Liver (tissue), 9 donors: ENCODE measurements around the gene NDUFC2. TPM values are rescaled to one million over a fixed set of nuclear protein-coding genes. Genes with fewer than 3 reads are reported as not detected.
A peak's percentile ranks its signal among the peaks of the same experiment; 100 is the strongest.

Experiments
- DNase-seq: peaks from one replicate; pipeline ENCODE4 v3.0.0-alpha.2; 2017; ENCODE audit warnings: low spot score
- H3K27ac ChIP-seq, 2 donors: one replicate each; pipeline ENCODE4 v1.7.0; 2013; ENCODE audit warnings: inconsistent platforms in 2 of 2, low read length in 2 of 2, control low read depth in 1 of 2, low read depth in 1 of 2, mild to moderate bottlenecking in 1 of 2
- H3K27me3 ChIP-seq, 4 donors: one replicate each; pipeline versions ENCODE4 v1.6.1 to v1.7.0; 2013; ENCODE audit warnings: low read length in 3 of 4, inconsistent platforms in 1 of 4, mild to moderate bottlenecking in 1 of 4, moderate library complexity in 1 of 4; ENCODE audit not compliant: control insufficient read depth in 4 of 4, insufficient read depth in 4 of 4
- H3K36me3 ChIP-seq, 4 donors: one replicate each; pipeline versions ENCODE4 v1.6.1 to v1.7.0; 2013; ENCODE audit warnings: low read length in 3 of 4, mild to moderate bottlenecking in 3 of 4, low read depth in 1 of 4, moderate library complexity in 1 of 4; ENCODE audit not compliant: control insufficient read depth in 4 of 4, insufficient read depth in 3 of 4
- H3K4me1 ChIP-seq, 4 donors: one replicate each; pipeline versions ENCODE4 v1.6.1 to v1.7.0; 2013; ENCODE audit warnings: low read length in 3 of 4, mild to moderate bottlenecking in 3 of 4, moderate library complexity in 1 of 4; ENCODE audit not compliant: control insufficient read depth in 4 of 4, insufficient read depth in 4 of 4
- H3K4me3 ChIP-seq, 3 donors: one replicate each; pipeline versions ENCODE4 v1.6.1 to v1.7.0; 2013; ENCODE audit warnings: low read length in 3 of 3, control low read depth in 1 of 3, low read depth in 1 of 3, mild to moderate bottlenecking in 1 of 3
- H3K9ac ChIP-seq, 2 donors: one replicate each; pipeline ENCODE4 v1.7.0; 2013; ENCODE audit warnings: low read length in 2 of 2, mild to moderate bottlenecking in 2 of 2, moderate library complexity in 2 of 2, control low read depth in 1 of 2, low read depth in 1 of 2
- H3K9me3 ChIP-seq, 4 donors: one replicate each; pipeline versions ENCODE4 v1.6.1 to v1.7.0; 2013; ENCODE audit warnings: low read length in 3 of 4; ENCODE audit not compliant: control insufficient read depth in 4 of 4
- CTCF ChIP-seq: fragments of 150-350 bp; IDR thresholded peaks from 2 replicates; pipeline ENCODE4 v1.5.1; 2017; ENCODE audit warnings: improper control_type of control experiment, low read depth, low read length; ENCODE audit not compliant: missing input control
- EGR1 ChIP-seq, 2 donors: IDR thresholded peaks; 2 replicates each; pipeline ENCODE4 v1.6.1; 2016 to 2018; ENCODE audit warnings: antibody characterized with exemption in 2 of 2, low read depth in 2 of 2
- FOXA1 ChIP-seq: IDR thresholded peaks from 2 replicates; pipeline ENCODE4 v1.6.1; 2016; ENCODE audit warnings: antibody characterized with exemption
- FOXA2 ChIP-seq: IDR thresholded peaks from 2 replicates; pipeline ENCODE4 v1.6.1; 2016; ENCODE audit warnings: antibody characterized with exemption
- GABPA ChIP-seq, 2 donors: IDR thresholded peaks in 1 of 2; conservative IDR thresholded peaks in 1 of 2; 2 replicates each; pipeline ENCODE4 v1.6.1; 2016; ENCODE audit warnings: antibody characterized with exemption in 2 of 2, mild to moderate bottlenecking in 1 of 2, moderate library complexity in 1 of 2
- HNF4A ChIP-seq, 2 donors: conservative IDR thresholded peaks; 2 replicates each; pipeline ENCODE4 v1.6.1; 2016; ENCODE audit warnings: antibody characterized with exemption in 2 of 2, mild to moderate bottlenecking in 2 of 2
- HNF4G ChIP-seq: IDR thresholded peaks from 2 replicates; pipeline ENCODE4 v1.6.1; 2016; ENCODE audit warnings: antibody characterized with exemption
- JUND ChIP-seq, 2 donors: IDR thresholded peaks; 2 replicates each; pipeline ENCODE4 v1.6.1; 2016; ENCODE audit warnings: antibody characterized with exemption in 2 of 2
- NR2F2 ChIP-seq: IDR thresholded peaks from 2 replicates; pipeline ENCODE4 v1.6.1; 2016; ENCODE audit warnings: antibody characterized with exemption
- RAD21 ChIP-seq, 2 donors: IDR thresholded peaks; 2 replicates each; pipeline ENCODE4 v1.6.1; 2016; ENCODE audit warnings: antibody characterized with exemption in 2 of 2, mild to moderate bottlenecking in 2 of 2
- RXRA ChIP-seq, 2 donors: IDR thresholded peaks; 2 replicates each; pipeline ENCODE4 v1.6.1; 2017 to 2018; ENCODE audit warnings: antibody characterized with exemption in 2 of 2, mild to moderate bottlenecking in 1 of 2
- SP1 ChIP-seq: IDR thresholded peaks from 2 replicates; pipeline ENCODE4 v1.6.1; 2018; ENCODE audit warnings: antibody characterized with exemption, mild to moderate bottlenecking
- TAF1 ChIP-seq: conservative IDR thresholded peaks from 2 replicates; pipeline ENCODE4 v1.6.1; 2016; ENCODE audit warnings: antibody characterized with exemption, mild to moderate bottlenecking
- ZBTB33 ChIP-seq: IDR thresholded peaks from 2 replicates; pipeline ENCODE4 v1.6.1; 2016; ENCODE audit warnings: antibody characterized with exemption
- WGBS: extraction: QIAGEN DNeasy Blood & Tissue Kit; methylation state at CpG from one replicate; pipeline ENCODE4 v1.1.7; 2013; 5-methylcytosine and 5-hydroxymethylcytosine counted together
- polyA plus RNA-seq, 2 donors: library from polyadenylated mRNA; stranded (reverse) in 1 of 2; unstranded in 1 of 2; fragments of 200-250 nt in 1 of 2; fragments of >200 nt in 1 of 2; fragmentation: Nextera tagmentation in 1 of 2; extraction: Ambion mirVana in 1 of 2; gene quantifications; one replicate each; pipeline versions ENCODE4 v1.2.1 to v1.2.3, GENCODE V29; 2013 to 2015
- total RNA-seq, 2 donors: library from RNA; depleted of rRNA; stranded (reverse); fragments of >200 nt; gene quantifications; one replicate each; pipeline ENCODE4 v1.2.3, GENCODE V29; 2014
- TF ChIP-seq, protein P1 (sequence below): IDR thresholded peaks from 2 replicates; pipeline ENCODE4 v1.6.1; 2016; ENCODE audit warnings: antibody characterized with exemption
- TF ChIP-seq, protein P2 (sequence below): IDR thresholded peaks from 2 replicates; pipeline ENCODE4 v1.6.1; 2016; ENCODE audit warnings: antibody characterized with exemption, mild to moderate bottlenecking
- donor health status: healthy.
- donor health status: healthy.
- donor health status: healthy.
- donor health status: healthy.
- donor health status: healthy.

Gene NDUFC2
- total and polyA plus RNA-seq, 4 donors, result 86.9 to 783 (median 199) TPM

- TF ChIP-seq, protein P1, sequence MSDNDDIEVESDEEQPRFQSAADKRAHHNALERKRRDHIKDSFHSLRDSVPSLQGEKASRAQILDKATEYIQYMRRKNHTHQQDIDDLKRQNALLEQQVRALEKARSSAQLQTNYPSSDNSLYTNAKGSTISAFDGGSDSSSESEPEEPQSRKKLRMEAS, result no peak
Observed at GRCh38 chr11:78054971-78055370, 24.7 kb downstream of the NDUFC2 start (continued).

DNA sequence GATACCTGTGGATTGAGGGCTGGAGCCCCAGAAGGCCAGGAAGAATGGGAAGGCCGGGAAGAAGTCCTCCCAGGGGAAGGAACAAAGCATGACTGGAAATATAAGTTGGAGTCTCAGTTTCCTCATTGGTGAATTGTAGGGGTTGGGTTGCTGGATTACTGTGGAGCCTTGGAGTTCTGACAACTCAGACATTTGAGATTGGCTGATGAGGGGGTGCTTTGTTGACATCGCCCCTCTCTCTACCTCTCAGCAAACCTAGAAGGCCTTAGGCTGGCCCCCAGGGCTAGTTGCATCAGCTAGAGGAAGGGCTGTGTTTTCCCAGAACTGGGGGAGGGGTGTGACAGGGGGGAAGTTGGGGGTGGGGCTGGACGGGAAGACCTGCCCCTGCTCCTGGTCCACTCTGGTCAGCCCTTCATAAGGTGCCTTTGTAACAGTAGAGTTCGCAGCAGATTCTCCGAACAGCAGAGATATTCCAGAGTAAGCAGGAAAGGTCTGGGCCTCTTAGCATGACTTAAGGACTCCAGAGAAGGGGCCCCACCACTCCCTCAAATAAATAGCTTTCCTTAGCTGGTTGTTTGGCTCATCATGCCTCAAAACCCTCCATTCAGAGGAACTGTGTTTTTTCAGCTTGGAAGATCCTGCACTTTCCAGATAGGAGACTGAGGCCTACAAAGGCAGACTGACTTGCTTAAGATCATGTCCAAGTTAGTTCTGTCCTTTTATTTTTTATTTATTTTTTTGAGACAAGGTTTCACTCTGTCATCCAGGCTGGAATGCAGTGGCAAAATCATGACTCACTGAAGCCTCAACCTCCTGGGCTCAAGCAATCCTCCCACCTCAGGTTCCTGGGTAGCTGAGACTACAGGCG, 28.5 kb downstream of the NDUFC2 start:
- TF ChIP-seq SP1 (peak; percentile 8), HNF4A (conservative IDR thresholded peaks at IDR 0.05) (peak in 1 of 2 donors; percentile 13), RXRA (IDR thresholded peaks at IDR 0.05) (peak in 1 of 2 donors; percentile 12)
- TF ChIP-seq, protein P2, sequence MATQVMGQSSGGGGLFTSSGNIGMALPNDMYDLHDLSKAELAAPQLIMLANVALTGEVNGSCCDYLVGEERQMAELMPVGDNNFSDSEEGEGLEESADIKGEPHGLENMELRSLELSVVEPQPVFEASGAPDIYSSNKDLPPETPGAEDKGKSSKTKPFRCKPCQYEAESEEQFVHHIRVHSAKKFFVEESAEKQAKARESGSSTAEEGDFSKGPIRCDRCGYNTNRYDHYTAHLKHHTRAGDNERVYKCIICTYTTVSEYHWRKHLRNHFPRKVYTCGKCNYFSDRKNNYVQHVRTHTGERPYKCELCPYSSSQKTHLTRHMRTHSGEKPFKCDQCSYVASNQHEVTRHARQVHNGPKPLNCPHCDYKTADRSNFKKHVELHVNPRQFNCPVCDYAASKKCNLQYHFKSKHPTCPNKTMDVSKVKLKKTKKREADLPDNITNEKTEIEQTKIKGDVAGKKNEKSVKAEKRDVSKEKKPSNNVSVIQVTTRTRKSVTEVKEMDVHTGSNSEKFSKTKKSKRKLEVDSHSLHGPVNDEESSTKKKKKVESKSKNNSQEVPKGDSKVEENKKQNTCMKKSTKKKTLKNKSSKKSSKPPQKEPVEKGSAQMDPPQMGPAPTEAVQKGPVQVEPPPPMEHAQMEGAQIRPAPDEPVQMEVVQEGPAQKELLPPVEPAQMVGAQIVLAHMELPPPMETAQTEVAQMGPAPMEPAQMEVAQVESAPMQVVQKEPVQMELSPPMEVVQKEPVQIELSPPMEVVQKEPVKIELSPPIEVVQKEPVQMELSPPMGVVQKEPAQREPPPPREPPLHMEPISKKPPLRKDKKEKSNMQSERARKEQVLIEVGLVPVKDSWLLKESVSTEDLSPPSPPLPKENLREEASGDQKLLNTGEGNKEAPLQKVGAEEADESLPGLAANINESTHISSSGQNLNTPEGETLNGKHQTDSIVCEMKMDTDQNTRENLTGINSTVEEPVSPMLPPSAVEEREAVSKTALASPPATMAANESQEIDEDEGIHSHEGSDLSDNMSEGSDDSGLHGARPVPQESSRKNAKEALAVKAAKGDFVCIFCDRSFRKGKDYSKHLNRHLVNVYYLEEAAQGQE, result no peak
- no peak overlapping the region for H3K4me3 ChIP-seq
- H3K27me3 ChIP-seq, result no peaks in the 10 kb centered on the region
- no peaks in the 10 kb centered on the region for H3K36me3 ChIP-seq
- H3K27ac ChIP-seq, result no peak overlapping the region
- H3K4me1 ChIP-seq, result peaks cover 0 to 18% (median 13%) of the 10 kb centered on the region in 4 donors
- H3K9me3 ChIP-seq, result no peaks in the 10 kb centered on the region
- no peak for DNase-seq
- no peak overlapping the region for H3K9ac ChIP-seq
- 85% methylated on average over 6 of the region's 6 CpGs for WGBS

DNA sequence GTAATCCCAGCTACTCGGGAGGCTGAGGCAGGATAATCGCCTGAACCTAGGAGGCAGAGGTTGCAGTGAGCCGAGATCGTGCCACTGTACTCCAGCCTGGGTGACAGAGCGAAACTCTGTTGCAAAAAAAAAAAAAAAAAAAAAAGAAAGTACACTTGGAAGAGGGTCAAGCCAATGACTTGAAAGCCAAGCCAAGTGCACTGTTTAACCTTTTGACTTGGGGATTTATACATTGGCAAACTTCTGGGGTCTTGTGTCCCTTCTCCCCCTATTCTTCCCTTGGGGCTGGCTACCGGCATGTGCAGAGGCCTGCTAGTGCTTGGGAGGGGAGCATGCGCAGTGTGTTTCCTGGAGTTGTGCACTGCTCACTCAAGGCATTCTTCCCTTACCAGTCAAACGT, 30.3 kb downstream of the NDUFC2 start:
- 66% methylated on average over 8 of the region's 8 CpGs for WGBS
- no peaks in the 10 kb centered on the region for H3K36me3 ChIP-seq
- no peak overlapping the region for H3K4me3 ChIP-seq
- DNase-seq, result no peak
- H3K27me3 ChIP-seq, result no peaks in the 10 kb centered on the region
- H3K4me1 ChIP-seq, result peaks cover 5 to 22% (median 13%) of the 10 kb centered on the region in 4 donors
- no peak overlapping the region for H3K27ac ChIP-seq
- TF ChIP-seq FOXA1 (no peak), FOXA2 (no peak), RXRA (IDR thresholded peaks at IDR 0.05) (no peak), RAD21 (IDR thresholded peaks at IDR 0.05) (no peak), EGR1 (IDR thresholded peaks at IDR 0.05; ENCODE audit: low read depth in 2 of 2) (no peak), JUND (IDR thresholded peaks at IDR 0.05) (no peak), TAF1 (no peak), GABPA (IDR thresholded peaks at IDR 0.05 in 1 of 2, conservative IDR thresholded peaks at IDR 0.05 in 1 of 2) (no peak), NR2F2 (no peak), ZBTB33 (no peak), CTCF (no peak), HNF4A (conservative IDR thresholded peaks at IDR 0.05) (no peak), SP1 (no peak), HNF4G (no peak)
- TF ChIP-seq, protein P1, result no peak
- TF ChIP-seq, protein P2, result no peak
- H3K9ac ChIP-seq, result no peak overlapping the region
- no peaks in the 10 kb centered on the region for H3K9me3 ChIP-seq
